Measurements from ENCODE around the gene POLR1G. TPM values are rescaled to one million over a fixed set of nuclear protein-coding genes. Genes with fewer than 3 reads are reported as not detected.
A peak's percentile ranks its signal among the peaks of the same experiment; 100 is the strongest.

Gene POLR1G
- total RNA-seq, 1 experiment from 2014 or later: 43.4 TPM

- WGBS (ENCODE audit: extremely low coverage, insufficient read length, low lambda C conversion rate): no CpG with 5 or more reads among the region's 8 CpGs
- no peak overlapping the region for H4K5ac ChIP-seq (ENCODE audit: insufficient read length, low read depth, low read length)
- no peak overlapping the region for H3K4ac ChIP-seq (ENCODE audit: low read depth, low read length)
Measured at GRCh38 chr19:45408121-45408520, 1.7 kb downstream of the POLR1G start.

More at GRCh38 chr19:45408121-45408520, 1.7 kb downstream of the POLR1G start:
- no peak overlapping the region for H2BK120ac ChIP-seq (ENCODE audit: low read depth, low read length, poor library complexity, severe bottlenecking)
- H3K79me2 ChIP-seq (ENCODE audit: insufficient read depth, low read length): no peaks in the 10 kb centered on the region; the same call in 1 of the 2 replicates
- no peaks in the 10 kb centered on the region for H3K27me3 ChIP-seq (ENCODE audit: insufficient read depth, low read length)
- H4K91ac ChIP-seq (ENCODE audit: insufficient read length, low read depth, low read length): no peak overlapping the region
- no peaks in the 10 kb centered on the region for H4K20me1 ChIP-seq (ENCODE audit: control insufficient read depth, insufficient read depth, insufficient read length)
- H2BK20ac ChIP-seq (ENCODE audit: low read depth, low read length, poor library complexity, severe bottlenecking): no peak overlapping the region
- H3K27me3 Mint-ChIP-seq (ENCODE audit: low read depth): peaks cover 4% of the 10 kb centered on the region; the same call in 1 of the 2 replicates
- H3K36me3 Mint-ChIP-seq (ENCODE audit: insufficient read depth in 1 of 3, low read depth in 3 of 3): peaks cover 18 to 42% (median 37%) of the 10 kb centered on the region in 3 experiments; a peak in 6 of 7 replicates
- H4K8ac ChIP-seq (replicated peaks; ENCODE audit: insufficient read length, low read depth, low read length): no peak overlapping the region
- no peak overlapping the region for H3K23ac ChIP-seq (ENCODE audit: insufficient read length, low read depth, low read length)
- H3K27ac Mint-ChIP-seq: peak overlapping the region in 2 of 3 experiments; percentile 39 to 59; a peak in 3 of 7 replicates
- no peak overlapping the region for H2AK5ac ChIP-seq (ENCODE audit: insufficient read length, low read length)
- H2BK15ac ChIP-seq (ENCODE audit: low read depth, low read length): no peak overlapping the region
- H3K9me3 ChIP-seq (ENCODE audit: control insufficient read depth, low read depth, low read length): no peaks in the 10 kb centered on the region
- no peaks in the 10 kb centered on the region for H3K79me1 ChIP-seq (ENCODE audit: insufficient read depth, low read depth, low read length, poor library complexity, severe bottlenecking)
- no peaks in the 10 kb centered on the region; a peak in 1 of 5 replicates for H3K9me3 Mint-ChIP-seq
- H2BK5ac ChIP-seq (ENCODE audit: insufficient read length, low read length): no peak overlapping the region
- H3K4me1 Mint-ChIP-seq: peaks cover 19 to 23% of the 10 kb centered on the region in 2 experiments
- H3K4me1 ChIP-seq (ENCODE audit: insufficient read depth, low read length): 0 out of 2 replicates have a peak, but pooled peaks cover 3% of the 10 kb centered on the region
- no peak overlapping the region for H2BK12ac ChIP-seq (ENCODE audit: insufficient read length, low read depth, low read length)
- peak overlapping the region; percentile 99 for H3K4me3 Mint-ChIP-seq
- TF ChIP-seq CTCF (conservative IDR thresholded peaks at IDR 0.05): no peak
- H3T11ph ChIP-seq (ENCODE audit: low read length): no peak overlapping the region
- no peak for DNase-seq
- H3K14ac ChIP-seq (ENCODE audit: insufficient read depth, low read length): no peak overlapping the region
- no peak overlapping the region for H2AFZ ChIP-seq (ENCODE audit: low read length)
- peaks cover 18% of the 10 kb centered on the region for H3K23me2 ChIP-seq (ENCODE audit: insufficient read length, low read depth, low read length, poor library complexity, severe bottlenecking)
- H3K27ac ChIP-seq (ENCODE audit: insufficient read length, low read depth, low read length): no peak overlapping the region
- no peak overlapping the region for H3K18ac ChIP-seq (ENCODE audit: insufficient read length, low read depth, low read length)
- no peak overlapping the region for H3K56ac ChIP-seq (ENCODE audit: insufficient read length, low read depth, low read length)
- no peak overlapping the region for H3K4me2 ChIP-seq (ENCODE audit: insufficient read depth, insufficient read length, low read length)
- H3K9ac ChIP-seq (ENCODE audit: extremely low read depth, insufficient read length, low read length): no peak overlapping the region
